Ovary (tissue), 3 donors: ENCODE results near the gene SIDT1.

Source experiments
- EP300 ChIP-seq: sonication (generic); formaldehyde crosslinking; IDR thresholded peaks from one replicate; pipeline ENCODE4 v1.6.1; 2017; ENCODE audit warnings: antibody characterized with exemption
- POLR2A ChIP-seq: fragments of 450-650 bp; IDR thresholded peaks from one replicate; pipeline ENCODE4 v1.6.1; 2017; ENCODE audit warnings: antibody characterized with exemption, mild to moderate bottlenecking, moderate library complexity
- TF ChIP-seq, protein P1 (sequence below), 3 donors: fragments of 450-650 bp in 2 of 3; fragments of 200-600 bp in 1 of 3; IDR thresholded peaks; one replicate each; pipeline versions ENCODE4 v1.5.1 to v1.8.0; 2016 to 2022; ENCODE audit warnings: antibody characterized with exemption in 3 of 3, mild to moderate bottlenecking in 1 of 3
- donor health status: DM: no; HTN: no; CAD: no.

DNA sequence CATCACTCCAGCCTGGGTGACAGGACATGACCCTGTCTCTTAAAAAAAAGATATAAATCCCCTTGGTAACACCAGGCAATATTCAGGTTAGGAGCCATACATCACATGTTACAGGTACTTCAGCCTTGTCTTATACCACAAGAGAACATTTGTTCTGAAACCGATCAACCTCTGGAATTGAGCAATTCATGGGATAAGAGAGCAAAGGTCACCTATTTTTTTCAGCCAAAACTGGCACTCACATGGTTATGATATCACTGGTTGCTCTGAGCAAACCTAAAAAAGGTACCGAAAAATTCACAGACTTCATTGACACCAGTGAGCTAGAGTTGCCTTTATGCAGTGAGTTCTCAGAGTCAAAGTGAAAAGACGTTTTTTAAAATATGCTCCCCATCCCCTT lies 26.5 kb upstream of the SIDT1 start:
- TF ChIP-seq POLR2A (no peak), EP300 (no peak)
- TF ChIP-seq, protein P1, sequence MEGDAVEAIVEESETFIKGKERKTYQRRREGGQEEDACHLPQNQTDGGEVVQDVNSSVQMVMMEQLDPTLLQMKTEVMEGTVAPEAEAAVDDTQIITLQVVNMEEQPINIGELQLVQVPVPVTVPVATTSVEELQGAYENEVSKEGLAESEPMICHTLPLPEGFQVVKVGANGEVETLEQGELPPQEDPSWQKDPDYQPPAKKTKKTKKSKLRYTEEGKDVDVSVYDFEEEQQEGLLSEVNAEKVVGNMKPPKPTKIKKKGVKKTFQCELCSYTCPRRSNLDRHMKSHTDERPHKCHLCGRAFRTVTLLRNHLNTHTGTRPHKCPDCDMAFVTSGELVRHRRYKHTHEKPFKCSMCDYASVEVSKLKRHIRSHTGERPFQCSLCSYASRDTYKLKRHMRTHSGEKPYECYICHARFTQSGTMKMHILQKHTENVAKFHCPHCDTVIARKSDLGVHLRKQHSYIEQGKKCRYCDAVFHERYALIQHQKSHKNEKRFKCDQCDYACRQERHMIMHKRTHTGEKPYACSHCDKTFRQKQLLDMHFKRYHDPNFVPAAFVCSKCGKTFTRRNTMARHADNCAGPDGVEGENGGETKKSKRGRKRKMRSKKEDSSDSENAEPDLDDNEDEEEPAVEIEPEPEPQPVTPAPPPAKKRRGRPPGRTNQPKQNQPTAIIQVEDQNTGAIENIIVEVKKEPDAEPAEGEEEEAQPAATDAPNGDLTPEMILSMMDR (IDR thresholded peaks at IDR 0.05): no peak
